Activated CD4-positive, alpha-beta T cell treated with anti-CD3 and anti-CD28 coated beads, Interleukin-2, Interleukin-6, amounts not matched to agents 100 ng/mL and 50 ng/mL, durations not matched to agents 16 hours and 8 hours (primary cell): Measurements from ENCODE around the gene BHLHA15.

Experiments
- DNase-seq: peaks from one replicate; pipeline ENCODE4 v3.0.0-alpha.2; 2020

BHLHA15 gene

GRCh38 chr7:98211221-98211675, at the start of gene BHLHA15:
TSS of gene BHLHA15 (plus strand) at chr7:98211439. CDS start at chr7:98212310, 871 bp downstream.
- peak; percentile 7 for DNase-seq

DNA sequence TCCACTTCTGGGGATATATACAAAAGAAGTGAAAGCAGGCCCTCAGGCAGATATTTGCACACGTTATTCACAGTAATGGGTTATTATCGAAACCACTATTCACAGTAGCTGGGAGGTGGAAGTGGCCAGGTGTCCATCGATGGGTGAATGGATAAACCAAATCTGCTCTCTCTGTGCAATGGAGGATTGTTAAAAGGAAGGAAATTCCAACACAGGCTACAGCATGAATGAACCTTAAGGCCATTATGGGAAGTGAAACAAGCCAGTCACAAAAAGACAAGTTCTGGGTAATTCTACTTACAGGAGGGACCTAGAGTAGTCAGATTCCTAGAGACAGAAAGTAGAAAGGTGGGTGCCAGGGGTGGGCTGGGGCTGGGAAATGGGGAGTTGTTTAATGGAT, 48.5 kb upstream of the BHLHA15 start:
- no peak for DNase-seq

GRCh38 chr7:98163269-98163668, 48.0 kb upstream of the BHLHA15 start:
- no peak for DNase-seq

- no peak for DNase-seq
Observed at GRCh38 chr7:98163704-98164494, 47.3 kb upstream of the BHLHA15 start.

GRCh38 chr7:98165827-98166667, 45.2 kb upstream of the BHLHA15 start:
- peak; percentile 49 for DNase-seq

DNA sequence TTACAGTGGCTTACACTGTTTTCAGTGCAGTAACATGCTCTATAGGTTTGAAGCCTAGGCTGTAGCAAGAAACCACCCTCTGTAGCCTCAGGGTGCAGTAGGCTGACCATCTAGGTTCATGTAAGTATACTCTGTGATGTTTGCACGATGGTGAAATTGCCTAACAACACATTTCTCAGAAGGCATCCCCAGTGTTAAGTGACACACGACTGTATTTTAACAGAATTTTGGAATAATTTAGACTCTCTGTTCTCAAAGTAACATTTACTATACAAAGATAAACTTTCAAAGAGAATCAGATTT, 44.6 kb upstream of the BHLHA15 start:
- DNase-seq, result no peak

DNA sequence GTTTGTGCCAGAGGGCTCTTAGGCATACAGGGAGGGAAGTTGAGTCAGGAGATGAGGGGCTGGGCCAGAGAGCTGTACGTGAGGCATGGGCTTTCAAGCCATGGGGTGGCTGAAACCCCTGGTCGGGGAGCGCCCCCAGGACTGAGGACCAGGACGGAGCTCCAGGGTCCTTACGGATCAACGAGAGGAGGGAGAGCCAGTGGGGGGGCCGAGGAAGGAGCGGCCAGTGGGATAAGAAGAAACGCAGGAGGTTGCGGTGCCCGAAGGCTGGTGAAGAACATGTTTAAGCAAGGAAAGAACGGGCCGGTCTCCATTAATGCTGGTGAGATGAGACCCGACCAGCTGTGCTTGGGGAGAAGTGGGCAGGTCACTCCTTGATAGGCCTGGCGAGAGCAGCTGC, 43.6 kb upstream of the BHLHA15 start:
- no peak for DNase-seq

DNA sequence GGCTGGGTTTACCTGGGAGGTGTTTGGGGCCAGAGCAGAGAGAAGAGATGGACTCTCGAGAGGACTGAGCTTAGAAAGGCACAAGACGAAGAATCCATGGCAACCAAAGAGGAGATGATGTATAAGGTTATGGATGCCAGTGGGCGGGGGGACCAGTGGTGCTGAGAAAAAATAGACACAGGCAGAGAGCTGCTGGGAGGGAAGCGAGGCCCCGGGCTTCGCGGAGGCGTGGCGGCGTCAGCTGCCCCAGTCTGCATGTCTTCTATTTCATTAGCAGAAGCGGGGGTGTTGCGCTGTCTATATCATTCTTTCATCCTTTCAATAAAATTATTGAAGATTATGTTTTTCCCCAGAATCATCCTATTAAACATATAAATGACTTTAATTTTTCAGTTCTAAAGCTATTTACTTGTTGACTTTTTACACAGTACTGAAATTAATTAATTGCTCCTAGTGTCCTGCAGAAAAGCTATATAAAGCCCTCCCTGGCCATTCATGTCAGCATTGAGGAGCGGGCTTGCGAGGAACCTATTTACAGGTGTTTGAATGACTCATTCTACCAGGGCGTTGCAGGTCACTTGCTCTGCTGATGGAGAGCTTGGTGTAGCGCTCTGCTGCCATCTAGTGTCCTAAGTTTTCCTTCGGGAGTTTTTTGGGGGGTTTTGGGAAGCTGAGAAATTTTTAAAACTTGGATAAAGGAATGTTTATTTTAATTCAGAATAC, 42.9 kb upstream of the BHLHA15 start:
- peak; percentile 71 for DNase-seq

GRCh38 chr7:98168904-98169621, 42.2 kb upstream of the BHLHA15 start:
- no peak for DNase-seq

- no peak for DNase-seq
Observed at GRCh38 chr7:98170966-98171365, 40.3 kb upstream of the BHLHA15 start.

DNA sequence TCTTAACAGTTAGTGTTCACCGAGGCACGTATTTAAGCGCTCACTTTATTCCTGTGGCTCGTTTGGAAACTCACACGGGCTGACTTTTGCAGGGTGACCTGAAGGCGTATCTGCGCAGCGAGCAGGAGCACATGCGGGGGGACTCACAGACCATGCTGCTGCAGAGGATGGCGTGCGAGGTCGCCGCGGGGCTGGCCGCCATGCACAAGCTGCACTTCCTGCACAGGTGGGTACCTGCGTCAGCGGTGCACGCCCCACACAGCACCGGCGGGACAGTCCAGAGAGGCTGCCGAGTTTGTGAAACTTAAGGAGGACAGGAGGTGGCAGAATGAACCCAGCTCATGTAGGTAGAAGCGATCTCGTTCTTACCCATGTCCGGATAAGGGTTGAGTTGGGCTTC, 39.8 kb upstream of the BHLHA15 start:
- no peak for DNase-seq

- DNase-seq, result no peak
Observed at GRCh38 chr7:98174334-98175259, 36.6 kb upstream of the BHLHA15 start.

DNA sequence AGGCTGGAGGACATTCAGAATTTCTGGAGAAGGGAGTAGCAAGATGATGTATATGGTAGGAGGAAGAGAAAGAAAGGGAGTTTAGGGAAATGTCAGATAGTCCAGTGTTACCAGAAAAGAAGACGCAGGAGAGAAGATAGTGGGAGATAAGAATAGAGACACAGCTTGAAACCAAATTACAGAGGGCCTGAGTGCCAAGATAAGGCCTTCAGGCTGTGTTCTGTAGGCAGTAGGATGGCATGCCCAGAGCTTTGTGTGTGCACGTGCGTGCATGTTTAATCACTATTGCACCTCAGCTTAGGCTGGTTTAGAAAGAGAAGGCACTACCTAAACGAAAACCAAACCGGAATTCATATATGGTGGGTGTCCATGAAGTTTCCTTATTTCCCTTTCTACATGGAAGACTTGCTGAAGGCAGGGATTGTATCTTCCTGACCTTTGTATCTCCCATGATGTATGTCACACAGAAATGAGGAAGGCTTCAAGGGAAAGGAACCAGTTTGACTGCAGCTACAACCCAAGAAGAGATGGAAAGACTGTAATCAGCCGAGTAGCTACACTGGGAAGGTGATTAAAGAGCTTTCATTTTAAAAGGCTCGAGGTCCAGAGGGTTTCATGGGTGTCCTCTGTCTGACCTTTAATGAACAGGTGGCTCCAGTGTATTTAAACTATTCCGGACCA, 35.8 kb upstream of the BHLHA15 start:
- no peak for DNase-seq

- no peak for DNase-seq
Observed at GRCh38 chr7:98177553-98177952, 33.7 kb upstream of the BHLHA15 start.

GRCh38 chr7:98178321-98178720, 32.9 kb upstream of the BHLHA15 start:
- DNase-seq, result no peak

DNA sequence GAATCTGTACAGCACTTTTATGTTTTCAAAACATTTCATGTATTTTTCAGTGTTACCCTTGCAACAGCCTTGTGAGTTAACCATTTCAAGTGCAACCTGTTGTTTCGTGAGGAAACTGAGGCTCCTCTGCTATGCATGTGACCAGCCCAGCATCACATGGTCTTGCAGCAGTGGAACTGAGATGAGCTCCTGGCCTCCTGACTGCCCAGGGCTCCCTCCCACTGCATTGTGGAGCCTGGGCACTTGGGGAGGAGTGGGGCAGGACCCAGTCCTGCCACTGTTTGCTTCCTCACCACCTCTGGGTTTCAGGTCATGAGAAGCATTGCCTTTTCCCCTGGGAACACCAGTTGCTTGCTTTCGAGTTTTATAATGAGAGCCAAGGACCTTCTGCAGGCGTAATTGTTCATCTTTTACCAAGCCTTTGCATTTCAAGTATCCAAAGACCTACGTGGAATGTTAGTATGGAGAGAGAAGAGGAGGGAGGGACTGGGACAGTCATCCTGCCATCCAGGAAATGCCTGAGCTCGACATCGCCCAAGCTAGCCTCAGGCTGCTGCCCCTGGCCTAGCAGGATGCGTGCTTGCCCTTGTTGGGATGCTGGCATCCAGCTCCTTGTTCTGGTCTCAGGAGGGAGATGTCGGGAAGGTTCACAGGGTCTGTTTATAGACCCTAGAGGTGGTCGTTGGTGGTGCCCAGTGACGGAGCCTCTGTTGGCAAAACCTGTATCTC, 32.3 kb upstream of the BHLHA15 start:
- no peak for DNase-seq

DNA sequence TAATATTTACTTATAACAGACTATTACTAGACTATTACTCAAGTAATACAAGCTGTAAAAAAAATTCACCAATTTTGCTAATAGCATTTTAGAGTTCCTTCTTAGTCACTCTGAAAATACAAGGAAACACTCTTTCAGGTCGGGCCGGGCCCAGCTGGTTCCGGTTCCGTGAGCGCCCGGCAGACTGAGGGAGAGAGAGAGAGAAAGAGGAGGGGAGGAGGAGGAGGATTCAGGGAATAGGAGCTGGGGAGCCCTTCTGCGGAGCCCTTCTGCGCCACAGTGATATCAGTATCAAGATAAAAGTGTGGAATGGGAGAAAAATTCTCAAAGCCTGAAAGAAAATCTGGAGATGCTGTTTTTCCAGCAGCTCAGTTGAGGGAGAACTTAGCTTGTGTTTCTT, 30.5 kb upstream of the BHLHA15 start:
- DNase-seq, result no peak

DNA sequence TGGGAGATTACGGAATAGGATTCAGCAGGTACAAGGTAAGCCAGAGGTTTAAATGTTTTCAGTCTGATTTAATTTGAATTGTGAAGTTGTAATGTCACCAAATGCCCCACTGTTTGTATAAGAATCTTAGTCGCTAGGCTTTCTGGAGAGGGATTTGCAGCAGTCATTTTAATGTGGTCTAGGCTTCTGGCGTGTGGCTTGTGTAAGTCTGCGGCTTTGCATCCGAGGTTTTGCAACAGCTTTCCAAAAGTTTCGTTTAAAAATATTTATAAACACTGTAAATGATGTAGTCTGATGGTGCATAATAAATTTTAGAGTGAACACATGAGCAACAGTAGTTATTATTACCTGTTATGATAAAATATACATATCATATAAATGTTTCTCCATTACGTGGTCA, 26.1 kb upstream of the BHLHA15 start:
- DNase-seq, result no peak

GRCh38 chr7:98186452-98187137, 24.6 kb upstream of the BHLHA15 start:
- DNase-seq, result no peak

GRCh38 chr7:98187138-98187502, 24.1 kb upstream of the BHLHA15 start:
- DNase-seq, result no peak
